Thoracic aorta (tissue), 2 donors: Measurements from ENCODE around the gene HNRNPH2. TPM values are rescaled to one million over a fixed set of nuclear protein-coding genes. Genes with fewer than 3 reads are reported as not detected.

Experiments used
- ATAC-seq: fragments of 150-250 bp; one replicate; pipeline ENCODE4 v1.8.0; 2017; ENCODE audit warnings: low read depth; ENCODE audit not compliant: insufficient number of reproducible peaks, low FRiP score
- DNase-seq: peaks from one replicate; pipeline ENCODE4 v3.0.0-alpha.2; 2020; ENCODE audit warnings: low spot score
- H3K27ac ChIP-seq, 2 donors: fragments of 200-600 bp; sonication (generic); 1 replicate in 1 of 2; 2 replicates in 1 of 2; pipeline ENCODE4 v1.5.1; 2016; ENCODE audit warnings: mild to moderate bottlenecking in 2 of 2, moderate library complexity in 2 of 2
- H3K27me3 ChIP-seq: fragments of 200-600 bp; sonication (generic); replicated peaks from 2 replicates; pipeline ENCODE4 v1.6.0; 2016; ENCODE audit warnings: mild to moderate bottlenecking; ENCODE audit not compliant: insufficient read depth
- H3K36me3 ChIP-seq: fragments of 200-600 bp; sonication (generic); one replicate; pipeline ENCODE4 v1.5.1; 2016
- H3K4me1 ChIP-seq, 2 donors: fragments of 200-600 bp; sonication (generic); 1 replicate in 1 of 2; 2 replicates in 1 of 2; pipeline versions ENCODE4 v1.5.1 to v1.6.0; 2016; ENCODE audit warnings: low read depth in 2 of 2, mild to moderate bottlenecking in 1 of 2; ENCODE audit not compliant: control insufficient read depth in 1 of 2
- H3K4me3 ChIP-seq: fragments of 200-600 bp; sonication (generic); 2 replicates; pipeline ENCODE4 v1.5.1; 2016; ENCODE audit warnings: mild to moderate bottlenecking
- H3K9me3 ChIP-seq: fragments of 200-600 bp; sonication (generic); 2 replicates; pipeline ENCODE4 v1.5.1; 2016
- total RNA-seq, 2 donors: library from RNA; depleted of rRNA; stranded (reverse); fragments of >200 nt; gene quantifications; one replicate each; pipeline versions ENCODE4 v1.1.0 to v1.2.3, GENCODE V29; 2016
- TF ChIP-seq, protein P1 (sequence below): fragments of 200-600 bp; sonication (generic); IDR thresholded peaks from one replicate; pipeline ENCODE4 v1.5.1; 2019; ENCODE audit warnings: antibody characterized with exemption

HNRNPH2 gene
- total RNA-seq, 2 donors from 2014 or later = 24.9 to 45.6 TPM

DNA sequence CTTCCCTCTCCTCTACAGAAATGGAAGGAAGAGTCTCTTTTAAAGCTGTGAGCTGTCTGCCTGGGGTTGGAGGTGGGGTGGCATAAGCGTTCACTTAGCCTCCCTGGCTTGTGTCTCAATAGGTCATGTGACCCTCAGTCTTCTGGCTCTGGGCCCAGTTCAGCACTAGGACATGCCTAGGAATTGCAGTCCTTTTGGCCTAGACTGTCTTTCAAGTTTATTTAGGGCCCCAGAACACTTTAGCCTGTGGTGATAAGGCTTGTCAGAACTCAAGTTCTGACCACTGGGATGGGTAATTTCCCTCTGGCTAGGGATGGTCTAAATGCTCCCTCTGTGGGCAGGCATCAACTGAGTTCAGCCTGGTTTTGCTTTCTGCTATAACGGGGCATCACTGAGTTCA, 42.9 kb downstream of the HNRNPH2 start:
- no peak overlapping the region for H3K4me3 ChIP-seq
- DNase-seq (no peak), ATAC-seq (no peak)

GRCh38 chrX:101452056-101452455, 44.0 kb downstream of the HNRNPH2 start:
- DNase-seq (no peak), ATAC-seq (no peak)
- Histone ChIP-seq H3K4me1 (no peaks in the 10 kb centered on the region), H3K4me3 (no peak overlapping the region), H3K9me3 (no peaks in the 10 kb centered on the region), H3K36me3 (peaks cover 9% of the 10 kb centered on the region), H3K27me3 (no peaks in the 10 kb centered on the region), H3K27ac (no peak overlapping the region)
- TF ChIP-seq, protein P1, sequence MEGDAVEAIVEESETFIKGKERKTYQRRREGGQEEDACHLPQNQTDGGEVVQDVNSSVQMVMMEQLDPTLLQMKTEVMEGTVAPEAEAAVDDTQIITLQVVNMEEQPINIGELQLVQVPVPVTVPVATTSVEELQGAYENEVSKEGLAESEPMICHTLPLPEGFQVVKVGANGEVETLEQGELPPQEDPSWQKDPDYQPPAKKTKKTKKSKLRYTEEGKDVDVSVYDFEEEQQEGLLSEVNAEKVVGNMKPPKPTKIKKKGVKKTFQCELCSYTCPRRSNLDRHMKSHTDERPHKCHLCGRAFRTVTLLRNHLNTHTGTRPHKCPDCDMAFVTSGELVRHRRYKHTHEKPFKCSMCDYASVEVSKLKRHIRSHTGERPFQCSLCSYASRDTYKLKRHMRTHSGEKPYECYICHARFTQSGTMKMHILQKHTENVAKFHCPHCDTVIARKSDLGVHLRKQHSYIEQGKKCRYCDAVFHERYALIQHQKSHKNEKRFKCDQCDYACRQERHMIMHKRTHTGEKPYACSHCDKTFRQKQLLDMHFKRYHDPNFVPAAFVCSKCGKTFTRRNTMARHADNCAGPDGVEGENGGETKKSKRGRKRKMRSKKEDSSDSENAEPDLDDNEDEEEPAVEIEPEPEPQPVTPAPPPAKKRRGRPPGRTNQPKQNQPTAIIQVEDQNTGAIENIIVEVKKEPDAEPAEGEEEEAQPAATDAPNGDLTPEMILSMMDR = no peak

More for the DNA sequence above, 42.9 kb downstream of the HNRNPH2 start:
- Histone ChIP-seq H3K27me3 (no peaks in the 10 kb centered on the region), H3K4me1 (no peaks in the 10 kb centered on the region), H3K9me3 (no peaks in the 10 kb centered on the region), H3K36me3 (peaks cover 9% of the 10 kb centered on the region), H3K27ac (no peak overlapping the region)
- TF ChIP-seq, protein P1 = no peak

DNA sequence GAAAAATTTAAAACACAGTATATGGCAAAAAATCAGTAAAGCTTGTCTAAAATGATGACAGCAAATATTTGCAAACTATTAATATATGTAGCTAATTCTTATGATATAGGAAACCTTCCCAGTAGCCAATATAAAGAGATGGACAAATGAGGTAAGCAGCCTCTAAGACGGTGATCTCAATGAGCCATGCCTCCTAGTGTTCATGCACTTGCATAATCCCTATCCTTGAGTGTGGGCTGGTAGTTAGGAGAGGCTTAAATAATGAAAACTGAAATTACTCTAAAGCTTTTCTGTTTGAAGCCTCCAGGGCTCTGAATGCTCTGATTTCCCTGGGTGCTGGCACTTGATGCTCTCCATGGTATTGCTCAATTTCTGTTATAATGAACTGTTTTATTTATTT, 52.6 kb downstream of the HNRNPH2 start:
- Histone ChIP-seq H3K9me3 (no peaks in the 10 kb centered on the region), H3K4me1 (no peaks in the 10 kb centered on the region), H3K27me3 (no peaks in the 10 kb centered on the region), H3K4me3 (no peak overlapping the region), H3K27ac (no peak overlapping the region), H3K36me3 (no peaks in the 10 kb centered on the region)
- no peak for ATAC-seq
- TF ChIP-seq, protein P1 = no peak
- DNase-seq = no peak

DNA sequence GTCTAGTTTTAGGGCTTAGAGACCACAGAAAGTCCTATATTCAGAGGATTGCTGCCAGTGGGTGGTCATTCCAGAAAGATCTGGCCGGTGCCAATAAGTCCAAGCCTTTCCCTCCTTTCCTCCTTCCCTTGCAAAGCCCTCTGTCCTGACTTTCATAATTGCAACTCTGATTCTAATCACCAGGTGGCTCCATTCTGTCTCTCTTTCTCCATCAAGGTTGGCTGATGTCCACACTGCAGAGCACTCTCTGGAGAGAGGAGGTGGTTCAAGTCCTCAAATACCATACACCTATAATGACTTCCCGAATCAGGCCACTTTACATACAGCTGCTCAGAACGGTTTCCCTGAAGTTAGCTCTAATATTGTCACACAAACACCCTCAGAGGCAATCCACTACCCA, 54.9 kb downstream of the HNRNPH2 start:
- Histone ChIP-seq H3K4me3 (no peak overlapping the region), H3K27me3 (no peaks in the 10 kb centered on the region), H3K27ac (no peak overlapping the region), H3K9me3 (no peaks in the 10 kb centered on the region), H3K4me1 (no peaks in the 10 kb centered on the region), H3K36me3 (no peaks in the 10 kb centered on the region)
- no peak for DNase-seq
- TF ChIP-seq, protein P1 = no peak
- ATAC-seq = no peak

Other genes starting within 250 kb of the HNRNPH2 start
- gene DRP2, start 188.4 kb upstream of the HNRNPH2 start, total RNA-seq = under 1 TPM; 0.14 to 0.99 TPM
- gene TAF7L, start 116.9 kb upstream of the HNRNPH2 start, total RNA-seq = not detected
- 10 to 100 TPM in 1 of 2 donors, 1 to 10 TPM in 1; 1.2 to 17.1 TPM for gene TIMM8A, start 59.5 kb upstream of the HNRNPH2 start, total RNA-seq
- gene BTK, start 22.0 kb upstream of the HNRNPH2 start, total RNA-seq = 1 to 10 TPM; 7.7 to 9.5 TPM
- 1,000 to 10,000 TPM in 1 of 2 donors, 100 to 1,000 TPM in 1; 353 to 1,578 TPM for gene RPL36A, start 17.2 kb upstream of the HNRNPH2 start, total RNA-seq
- 10 to 100 TPM; 17.6 to 23.2 TPM for gene GLA, start 297 bp upstream of the HNRNPH2 start, total RNA-seq
- gene ARMCX4, start 77.2 kb downstream of the HNRNPH2 start, total RNA-seq = 10 to 100 TPM; 13.4 to 19.3 TPM
- 10 to 100 TPM; 29.1 to 30.1 TPM for gene ARMCX1, start 142.3 kb downstream of the HNRNPH2 start, total RNA-seq
- gene ARMCX6, start 209.8 kb downstream of the HNRNPH2 start, total RNA-seq = 10 to 100 TPM in 1 of 2 donors, 1 to 10 TPM in 1; 3.9 to 32.5 TPM
- 10 to 100 TPM; 41.4 to 51.0 TPM for gene ARMCX3, start 214.9 kb downstream of the HNRNPH2 start, total RNA-seq